CD4-positive, alpha-beta T cell treated with Interleukin-12 subunit alpha and Interleukin-12 subunit beta, for 1 hour (primary cell): ENCODE data around the gene NXNL1.
"Not testable (repeated sequence)": the region's sequence is repeated elsewhere in the genome, so short reads cannot be mapped to it uniquely, and the experiment has no call there.

ENCODE experiments used
- DNase-seq: peaks from one replicate; pipeline ENCODE4 v3.0.0-alpha.2; 2020

The NXNL1 gene, protein sequence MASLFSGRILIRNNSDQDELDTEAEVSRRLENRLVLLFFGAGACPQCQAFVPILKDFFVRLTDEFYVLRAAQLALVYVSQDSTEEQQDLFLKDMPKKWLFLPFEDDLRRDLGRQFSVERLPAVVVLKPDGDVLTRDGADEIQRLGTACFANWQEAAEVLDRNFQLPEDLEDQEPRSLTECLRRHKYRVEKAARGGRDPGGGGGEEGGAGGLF

DNA sequence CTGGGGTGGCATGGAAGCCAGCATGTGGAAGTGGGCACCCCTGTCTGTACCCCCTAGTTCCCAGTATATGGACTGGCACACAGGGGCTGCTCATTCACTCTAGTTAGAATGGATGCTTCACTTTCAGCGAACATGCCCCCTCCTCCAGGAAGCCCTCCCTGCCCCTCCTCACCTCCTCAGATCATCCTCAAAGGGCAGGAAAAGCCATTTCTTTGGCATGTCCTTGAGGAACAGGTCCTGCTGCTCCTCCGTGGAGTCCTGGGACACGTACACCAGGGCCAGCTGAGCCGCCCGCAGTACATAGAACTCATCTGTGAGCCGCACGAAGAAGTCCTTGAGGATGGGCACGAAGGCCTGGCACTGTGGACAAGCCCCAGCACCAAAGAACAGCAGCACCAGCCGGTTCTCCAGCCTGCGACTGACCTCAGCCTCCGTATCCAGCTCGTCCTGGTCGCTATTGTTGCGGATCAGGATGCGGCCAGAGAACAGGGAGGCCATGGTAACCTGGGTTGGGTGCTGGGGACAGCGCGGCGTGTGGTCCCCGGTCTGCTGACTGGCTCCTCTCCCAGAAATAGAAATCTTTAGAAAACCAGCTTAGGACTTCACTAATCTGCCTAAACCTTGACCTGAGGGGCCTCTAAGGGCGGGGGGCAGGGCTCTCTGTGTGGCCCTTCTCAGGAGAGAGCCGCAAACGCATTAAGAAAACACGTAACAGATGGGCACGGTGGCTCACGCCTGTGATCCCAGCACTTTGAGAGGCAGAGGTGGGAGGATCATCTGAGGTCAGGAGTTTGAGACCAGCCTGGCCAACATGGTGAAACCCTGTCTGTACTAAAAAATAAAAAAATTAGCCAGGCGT lies at the start of gene NXNL1:
Gene NXNL1 (minus strand): TSS at position 555 of the 859 bp plus-strand sequence. CDS start 57 bp downstream, at position 498.
- no peak for DNase-seq

DNA sequence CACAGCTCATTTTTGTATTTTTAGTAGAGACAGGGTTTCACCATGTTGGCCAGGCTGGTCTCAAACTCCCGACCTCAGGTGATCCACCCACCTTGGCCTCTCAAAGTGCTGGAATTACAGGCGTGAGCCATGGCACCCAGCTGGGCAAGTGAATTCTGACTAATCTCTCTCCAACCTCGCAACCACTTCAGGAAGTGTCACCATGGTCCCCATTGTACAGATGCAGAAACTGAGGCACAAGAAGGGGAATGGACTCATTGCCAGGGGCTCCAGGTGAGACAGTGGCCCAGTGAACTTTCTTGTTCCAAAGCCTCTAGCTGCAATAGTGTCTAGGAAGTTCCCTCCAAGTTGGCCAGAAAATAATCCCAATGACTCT lies 47.8 kb upstream of the NXNL1 start:
- not testable (repeated sequence) for DNase-seq

DNA sequence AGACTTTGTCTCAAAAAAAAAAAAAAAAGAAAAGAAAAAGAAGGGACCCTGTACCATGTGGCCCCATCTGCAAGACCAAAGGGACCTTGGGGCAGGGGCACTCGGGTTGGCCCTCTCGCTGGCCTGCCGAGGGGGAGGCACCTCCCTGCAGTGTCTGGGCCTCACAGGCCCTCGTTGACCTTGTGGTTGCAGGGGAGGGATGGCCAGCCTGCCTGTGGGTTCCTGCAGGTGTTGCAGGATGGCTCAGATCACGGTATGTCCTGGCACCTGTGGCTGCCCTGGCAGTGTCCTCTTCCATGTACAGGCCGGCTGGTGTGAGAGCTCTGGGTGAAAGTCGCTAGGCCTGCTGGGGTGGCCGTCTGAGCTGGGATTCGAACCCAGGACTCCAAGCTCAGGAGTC lies 46.0 kb upstream of the NXNL1 start:
- DNase-seq = no peak

DNA sequence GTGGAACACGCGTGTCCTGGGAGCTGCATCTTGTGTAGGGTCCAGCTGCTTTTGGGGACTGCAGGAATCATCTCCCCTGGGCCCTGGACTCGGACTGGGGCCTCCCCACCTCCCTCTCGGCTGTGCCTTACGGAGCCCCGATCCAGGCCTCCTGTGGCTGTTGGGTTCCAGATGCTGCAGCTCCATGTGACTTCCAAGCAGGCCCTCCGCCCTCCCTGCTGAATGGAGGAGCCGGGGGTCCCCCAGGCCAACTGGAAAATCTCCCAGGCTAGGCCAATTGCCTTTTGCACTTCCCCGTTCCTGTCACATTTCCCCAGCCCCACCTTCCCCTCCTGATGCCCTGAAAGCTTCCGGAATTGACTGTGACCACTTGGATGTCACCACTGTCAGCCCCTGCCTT lies 44.5 kb upstream of the NXNL1 start:
- no peak for DNase-seq

DNA sequence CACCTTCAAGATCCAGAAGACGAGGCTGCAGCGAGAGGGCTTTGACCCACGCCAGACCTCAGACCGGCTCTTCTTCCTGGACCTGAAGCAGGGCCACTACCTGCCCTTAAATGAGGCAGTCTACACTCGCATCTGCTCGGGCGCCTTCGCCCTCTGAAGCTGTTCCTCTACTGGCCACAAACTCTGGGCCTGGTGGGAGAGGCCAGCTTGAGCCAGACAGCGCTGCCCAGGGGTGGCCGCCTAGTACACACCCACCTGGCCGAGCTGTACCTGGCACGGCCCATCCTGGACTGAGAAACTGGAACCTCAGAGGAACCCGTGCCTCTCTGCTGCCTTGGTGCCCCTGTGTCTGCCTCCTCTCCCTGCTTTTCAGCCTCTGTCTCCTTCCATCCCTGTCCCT lies 43.7 kb upstream of the NXNL1 start:
- no peak for DNase-seq

DNA sequence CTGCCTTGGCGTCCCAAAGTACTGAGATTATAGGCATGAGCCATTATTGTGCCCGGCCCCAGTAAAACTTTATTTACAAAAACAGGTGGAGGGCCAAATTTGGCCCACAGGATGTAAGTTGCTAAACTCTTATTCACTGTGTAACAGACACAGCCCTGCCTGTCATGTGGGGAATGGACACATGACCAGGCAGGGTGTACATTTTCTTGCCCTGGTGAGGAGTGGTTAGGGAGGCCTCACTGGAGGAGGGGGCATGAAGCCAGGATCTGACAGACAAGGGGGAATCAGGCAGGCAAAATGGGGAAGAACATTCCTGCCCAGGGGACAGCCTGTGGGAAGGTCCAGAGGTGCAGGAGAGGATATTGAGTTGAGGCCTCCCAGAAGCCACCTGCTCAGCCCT lies 43.3 kb upstream of the NXNL1 start:
- no peak for DNase-seq

DNA sequence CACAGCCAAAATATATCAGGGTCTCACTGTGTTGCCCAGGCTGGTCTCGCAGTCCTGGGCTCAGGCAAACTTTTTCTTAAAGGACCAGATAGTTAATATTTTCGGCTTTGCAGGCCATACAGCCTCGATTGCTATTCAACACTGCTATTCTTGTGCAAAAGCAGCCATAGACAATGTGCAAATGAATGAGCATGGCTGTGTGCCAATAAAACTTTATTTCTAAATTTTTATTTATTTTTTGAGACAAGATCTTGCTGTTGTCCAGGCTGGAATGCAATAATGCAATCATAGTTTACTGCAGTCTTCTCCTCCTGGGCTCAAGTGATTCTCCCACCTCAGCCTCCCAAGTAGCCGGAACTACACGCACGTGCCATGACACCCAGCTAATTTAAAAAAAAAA lies 42.5 kb upstream of the NXNL1 start:
- DNase-seq = no peak

DNA sequence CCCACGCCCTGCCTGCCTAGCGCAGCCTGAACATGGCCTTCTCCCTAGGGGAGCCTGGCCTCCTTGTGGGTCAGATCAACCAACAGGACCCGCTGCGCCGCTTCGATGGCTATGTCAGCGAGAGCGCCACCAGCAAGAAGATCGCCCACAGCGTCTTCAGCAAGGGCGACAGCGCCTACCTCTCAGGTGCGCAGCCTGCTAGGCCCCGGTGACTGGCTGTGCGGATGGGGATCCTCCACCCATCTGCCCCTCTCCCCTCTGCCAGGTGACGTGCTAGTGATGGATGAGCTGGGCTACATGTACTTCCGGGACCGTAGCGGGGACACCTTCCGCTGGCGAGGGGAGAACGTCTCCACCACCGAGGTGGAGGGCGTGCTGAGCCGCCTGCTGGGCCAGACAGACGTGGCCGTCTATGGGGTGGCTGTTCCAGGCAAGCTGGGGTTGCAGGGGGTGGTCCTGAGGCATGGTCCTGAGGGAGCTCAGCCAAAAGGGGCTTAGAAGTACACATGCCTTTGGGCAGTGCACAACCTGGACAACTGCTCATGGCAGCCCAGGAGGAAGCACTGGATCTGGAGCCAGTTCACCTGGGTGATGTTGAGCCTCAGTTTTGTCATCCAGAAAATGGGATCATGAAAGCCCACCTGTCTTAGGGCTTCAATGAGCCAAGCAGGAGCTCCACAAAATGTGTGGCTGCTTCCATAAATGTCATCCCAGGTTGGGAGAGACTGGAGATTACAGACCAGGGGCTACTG lies 39.9 kb upstream of the NXNL1 start:
- DNase-seq = no peak

DNA sequence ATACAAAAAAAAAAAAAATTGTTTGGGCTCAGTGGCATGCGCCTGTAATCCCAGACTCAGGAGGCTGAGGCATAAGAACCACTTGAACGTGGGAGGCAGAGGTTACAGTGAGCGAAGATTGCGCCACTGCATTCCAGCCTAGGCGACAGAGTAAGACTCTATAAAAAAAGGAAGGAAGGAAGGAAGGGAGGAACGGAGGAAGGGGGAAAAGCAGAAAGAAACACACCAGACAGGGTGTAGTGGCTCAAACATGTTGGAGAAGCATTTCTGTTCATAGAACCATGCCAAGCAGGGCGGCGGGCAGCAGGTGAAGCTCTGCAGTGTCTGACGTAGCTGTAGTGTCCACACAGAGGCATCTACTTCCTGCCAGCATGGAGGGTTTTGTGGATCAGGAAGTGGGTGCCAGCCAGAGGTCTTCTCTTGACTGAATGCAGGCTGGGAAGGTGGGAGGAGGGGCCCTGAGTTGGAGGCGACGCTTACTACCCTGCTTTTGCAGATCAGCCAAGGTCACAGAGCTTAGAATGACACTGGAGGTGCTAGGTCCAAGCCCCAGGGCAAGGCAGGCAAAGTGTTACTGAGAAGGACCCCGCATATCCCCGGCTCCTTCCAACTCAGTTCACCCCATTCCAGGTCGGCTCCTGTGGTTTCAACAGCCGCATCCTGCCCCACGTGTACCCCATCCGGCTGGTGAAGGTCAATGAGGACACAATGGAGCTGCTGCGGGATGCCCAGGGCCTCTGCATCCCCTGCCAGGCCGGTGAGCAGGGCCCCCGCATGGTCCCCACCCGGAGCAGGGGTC lies 39.1 kb upstream of the NXNL1 start:
- DNase-seq = no peak

DNA sequence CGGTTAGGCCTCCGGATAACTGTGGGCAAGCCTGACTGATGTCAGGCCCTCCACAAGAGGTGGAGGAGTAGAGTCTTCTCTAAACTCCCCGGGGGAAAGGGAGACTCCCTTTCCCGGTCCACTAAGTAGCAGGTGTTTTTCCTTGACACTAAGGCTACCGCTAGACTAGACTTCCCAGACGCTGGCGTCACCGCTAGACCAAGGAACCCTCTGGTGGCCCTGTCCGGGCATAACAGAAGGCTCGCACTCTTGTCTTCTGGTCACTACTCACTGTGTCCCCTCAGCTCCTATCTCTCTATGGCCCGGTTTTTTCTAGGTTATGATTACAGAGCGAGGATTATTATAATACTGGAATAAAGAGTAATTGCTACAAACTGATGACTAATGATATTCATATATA lies 38.3 kb upstream of the NXNL1 start:
- not testable (repeated sequence) for DNase-seq

DNA sequence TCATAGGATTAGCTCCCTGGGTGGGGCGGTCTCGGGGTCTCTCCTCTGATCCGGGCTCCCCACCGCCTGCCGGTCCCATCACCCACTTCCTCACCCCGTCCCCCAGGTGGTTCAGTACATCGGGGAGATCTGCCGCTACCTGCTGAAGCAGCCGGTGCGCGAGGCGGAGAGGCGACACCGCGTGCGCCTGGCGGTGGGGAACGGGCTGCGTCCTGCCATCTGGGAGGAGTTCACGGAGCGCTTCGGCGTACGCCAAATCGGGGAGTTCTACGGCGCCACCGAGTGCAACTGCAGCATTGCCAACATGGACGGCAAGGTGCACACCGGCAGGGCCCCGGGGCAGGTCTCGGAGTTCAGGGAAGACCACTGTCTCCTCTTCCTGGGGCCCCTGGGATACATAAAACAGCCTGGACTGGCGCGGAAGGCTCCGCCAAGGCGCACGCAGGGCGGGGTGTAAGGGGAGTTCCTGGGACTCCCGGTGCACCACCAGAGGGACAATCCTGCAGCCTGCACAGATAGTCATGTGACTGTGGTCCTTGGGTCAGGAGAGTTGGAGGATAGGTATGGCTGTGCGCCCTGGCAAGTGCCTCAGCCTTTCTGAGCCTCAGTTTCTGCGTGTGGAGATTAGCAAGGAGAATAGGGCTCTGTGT lies 36.5 kb upstream of the NXNL1 start:
- DNase-seq = no peak

DNA sequence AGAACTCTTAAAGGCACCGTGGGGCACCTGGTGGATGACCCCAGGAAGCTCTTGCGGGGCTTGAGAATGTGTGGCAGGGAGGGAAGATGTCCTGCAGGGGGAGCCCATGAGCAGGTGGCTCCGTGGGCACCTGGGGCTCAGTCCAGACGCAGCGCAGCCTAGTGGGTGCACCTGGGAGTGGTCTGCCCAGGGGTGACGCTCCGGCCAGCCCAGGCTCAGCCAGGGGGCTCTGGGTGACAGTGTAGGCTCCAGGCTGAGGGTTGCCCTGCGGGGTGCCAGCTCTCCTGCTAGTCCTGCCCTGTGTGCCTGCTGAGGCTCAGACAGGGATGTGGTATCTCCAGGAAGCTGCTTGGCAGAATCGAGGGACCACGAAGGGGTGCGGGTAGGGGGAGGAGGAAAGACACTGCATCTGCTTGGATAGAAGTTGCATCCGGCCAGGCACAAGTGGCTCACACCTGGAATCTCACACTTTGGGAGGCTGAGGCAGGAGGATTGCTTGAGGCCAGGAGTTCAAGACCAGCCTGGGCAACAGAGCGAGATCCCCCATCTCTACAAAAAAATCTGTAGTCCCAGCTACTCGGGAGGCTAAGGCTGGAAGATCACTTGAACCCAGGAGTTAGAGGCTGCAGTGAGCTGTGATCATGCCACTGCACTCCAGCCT lies 35.7 kb upstream of the NXNL1 start:
- DNase-seq = peak; percentile 85

DNA sequence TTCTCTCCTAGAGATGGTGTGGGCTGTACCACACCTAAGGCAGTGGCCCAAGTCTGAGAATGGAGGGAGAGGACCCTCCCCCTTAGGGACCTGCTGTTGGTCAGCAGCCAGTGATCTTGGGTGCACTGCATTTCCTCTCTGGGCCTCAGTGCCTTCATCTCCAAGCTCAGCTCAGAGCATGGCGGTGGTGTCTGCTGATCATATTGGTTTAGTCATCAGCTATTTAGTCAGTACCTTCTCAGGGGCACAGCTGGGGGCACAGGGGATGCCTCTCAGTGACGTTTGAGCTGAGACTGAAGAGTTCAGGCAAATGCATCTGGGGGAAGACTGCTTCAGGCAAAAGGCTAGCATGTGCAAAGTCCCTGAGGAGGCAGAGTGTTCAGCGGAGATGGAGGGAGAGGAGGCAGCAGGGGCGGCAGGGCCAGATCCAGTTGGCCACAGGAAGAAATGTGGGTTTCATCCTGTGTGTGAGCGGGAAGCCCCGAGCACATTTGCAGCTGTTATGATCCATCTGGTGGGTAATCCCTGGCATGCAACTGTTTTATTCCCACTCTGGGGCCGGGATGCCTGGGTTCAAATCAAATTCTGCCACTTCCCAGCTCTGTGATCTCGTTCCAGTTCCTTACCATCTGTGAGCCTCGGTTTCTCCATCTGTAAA lies 35.0 kb upstream of the NXNL1 start:
- no peak for DNase-seq

DNA sequence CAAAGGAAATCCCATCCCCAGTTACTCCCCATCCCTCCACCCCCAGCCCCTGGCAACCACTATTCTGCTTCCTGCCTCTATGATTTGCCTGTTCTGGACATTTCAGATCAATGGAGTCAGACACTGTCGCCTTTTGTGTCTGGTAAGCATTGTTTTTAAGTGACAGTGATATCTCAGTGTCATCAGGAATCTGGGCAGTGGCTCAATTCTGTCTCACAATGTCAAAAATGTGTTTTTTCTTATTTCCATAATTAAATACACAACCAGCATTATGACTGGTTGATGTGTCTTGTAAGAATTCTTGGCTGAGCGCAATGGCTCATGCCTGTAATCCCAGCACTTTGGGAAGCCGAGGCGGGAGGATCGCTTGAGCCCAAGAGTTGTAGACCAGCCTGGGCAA lies 30.6 kb upstream of the NXNL1 start:
- no peak for DNase-seq

DNA sequence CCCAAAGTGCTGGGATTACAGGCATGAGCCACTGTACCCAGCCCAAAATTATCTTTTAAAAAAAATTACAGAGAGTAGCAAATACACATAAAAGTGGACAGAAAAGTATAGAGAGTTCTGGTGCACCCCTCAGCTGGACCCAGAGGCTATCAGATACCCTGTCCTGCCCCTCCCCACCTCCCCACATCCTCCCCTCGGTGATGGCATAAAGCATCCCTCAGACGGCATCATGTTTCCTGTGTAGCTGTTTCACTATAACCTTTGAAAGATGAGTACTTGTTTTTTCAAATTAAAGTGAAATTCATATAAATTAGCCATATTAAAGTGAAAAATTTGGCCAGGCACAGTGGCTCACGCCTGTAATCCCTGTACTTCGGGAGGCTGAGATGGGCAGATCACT lies 29.7 kb upstream of the NXNL1 start:
- DNase-seq = peak; percentile 56

DNA sequence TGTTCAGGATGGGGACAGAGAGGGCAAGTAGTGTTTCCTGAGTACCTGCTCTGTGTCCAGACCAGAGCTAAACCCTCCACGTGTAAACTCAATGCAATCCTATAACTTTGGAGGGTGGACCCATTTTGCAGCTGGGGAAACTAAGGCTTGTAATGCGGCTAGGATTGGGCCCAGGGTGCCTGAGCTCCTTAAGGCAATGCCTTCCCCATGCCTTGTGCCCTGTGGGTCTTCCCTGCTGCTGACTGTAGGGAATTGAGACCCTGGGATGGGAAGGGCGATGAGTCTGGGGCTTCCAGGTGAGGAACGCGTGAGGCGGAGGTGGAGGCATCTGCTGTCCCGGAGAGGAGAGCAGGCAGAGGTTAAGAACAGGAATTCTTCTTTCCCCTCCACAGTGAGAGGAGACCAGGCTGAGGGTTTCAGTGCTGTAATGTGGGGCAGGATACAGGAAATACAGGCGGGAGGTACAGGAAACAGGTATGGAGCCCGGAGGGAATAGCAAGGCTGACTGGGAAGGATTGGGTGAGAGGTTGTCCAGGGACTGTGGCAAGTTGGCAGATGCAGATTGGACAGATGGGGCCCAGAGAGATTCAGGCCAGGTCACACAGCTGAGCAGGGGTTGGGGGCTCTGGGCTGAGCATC lies 28.8 kb upstream of the NXNL1 start:
- no peak for DNase-seq

DNA sequence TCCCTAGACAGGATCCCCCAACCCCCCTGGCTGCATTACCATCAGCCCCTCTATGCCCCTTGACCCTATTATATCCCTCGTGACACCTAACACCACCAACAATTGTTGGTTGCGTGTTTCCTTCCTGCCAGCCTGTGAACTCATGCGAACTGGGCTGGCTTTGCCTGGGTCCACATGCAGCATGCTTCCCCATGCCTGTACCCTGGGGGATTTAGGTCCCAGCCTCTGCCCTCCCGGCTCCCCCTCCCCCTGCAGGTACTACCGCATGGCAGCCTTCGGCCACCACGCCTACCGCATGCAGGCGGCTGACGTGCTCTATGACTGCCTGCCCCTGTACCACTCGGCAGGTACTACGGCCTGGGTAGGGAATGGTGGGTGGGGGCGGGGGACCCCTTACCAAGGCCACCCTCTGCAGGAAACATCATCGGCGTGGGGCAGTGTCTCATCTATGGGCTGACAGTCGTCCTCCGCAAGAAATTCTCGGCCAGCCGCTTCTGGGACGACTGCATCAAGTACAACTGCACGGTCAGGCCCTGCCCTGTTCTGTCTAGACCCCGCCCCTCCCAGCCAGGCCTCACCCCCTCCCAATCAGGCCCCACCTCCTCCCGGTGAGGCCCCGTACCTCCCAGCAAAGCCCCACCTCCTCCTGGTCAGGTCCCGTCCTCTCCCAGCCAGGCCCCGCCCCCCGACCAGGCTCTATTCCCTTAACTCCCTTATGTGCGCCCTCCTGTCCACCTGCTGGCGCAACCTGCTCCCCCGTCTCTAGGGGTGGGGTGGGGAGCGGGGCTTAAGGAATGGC lies 28.1 kb upstream of the NXNL1 start:
- DNase-seq = peak; percentile 84

DNA sequence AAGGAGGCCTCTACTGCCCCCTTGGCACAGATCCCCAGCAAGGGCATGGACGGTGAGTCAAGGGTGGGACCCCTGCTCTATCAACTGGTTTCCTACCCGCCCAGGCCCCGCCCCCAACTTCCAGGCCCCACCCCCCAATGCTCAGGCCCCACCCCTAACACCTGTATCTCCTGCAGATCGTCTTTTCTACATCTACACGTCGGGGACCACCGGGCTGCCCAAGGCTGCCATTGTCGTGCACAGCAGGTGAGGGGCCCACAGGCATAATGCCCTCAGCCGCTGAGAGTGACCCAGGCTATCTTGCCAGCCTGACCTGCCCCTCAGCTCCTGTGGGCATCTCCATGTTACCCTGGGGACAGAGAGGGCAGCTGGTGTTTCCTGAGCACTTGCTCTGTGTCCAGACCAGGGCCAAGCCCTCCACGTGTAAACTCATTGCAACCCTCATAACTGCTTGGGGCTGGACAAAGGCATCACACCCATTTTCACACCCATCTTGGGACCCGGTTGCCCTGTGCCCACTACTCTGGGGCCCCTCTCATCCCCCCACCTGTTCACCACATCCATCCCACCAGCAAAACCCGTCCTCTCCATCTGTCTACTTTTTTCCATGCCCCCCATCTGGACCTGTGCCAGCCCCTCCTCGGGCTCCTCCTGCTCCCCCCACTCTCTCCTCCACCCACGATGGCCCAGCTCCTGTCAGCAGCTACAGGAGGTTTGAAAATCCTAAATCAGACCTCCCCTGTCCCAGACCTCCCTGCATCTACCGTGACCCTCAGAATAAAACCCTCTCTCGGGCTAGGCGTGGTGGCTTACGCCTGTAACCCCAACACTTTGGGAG lies 26.8 kb upstream of the NXNL1 start:
- DNase-seq = no peak
